ENCODE data around the gene LHFPL4. TPM values are rescaled to one million over a fixed set of nuclear protein-coding genes. Genes with fewer than 3 reads are reported as not detected.

Gene LHFPL4
- total and polyA plus RNA-seq, 2 of the 13 experiments (the other 11 are each of a cell fraction or from before 2014, with no cell fraction given), result 0.02 to 0.03 TPM

GRCh38 chr3:9514956-9515355, 38.7 kb downstream of the LHFPL4 start:
- intact Hi-C loops (cut with micrococcal nuclease; ENCODE audit: unreplicated experiment) (no loop called here), in situ Hi-C loops (cut with HindIII; ENCODE audit: extremely low pct_ligation_motif_present, low pct_unique_long_range_greater_than_20kb) (no loop called here)
- TF ChIP-seq BRCA1 (CRISPR knock-in tag; IDR thresholded peaks at IDR 0.05) (no peak), GABPA (IDR thresholded peaks at IDR 0.05; ENCODE audit: low read depth, low read length) (no peak), GABPA (CRISPR knock-in tag; IDR thresholded peaks at IDR 0.05; ENCODE audit: low read depth) (no peak), POGZ (CRISPR knock-in tag; IDR thresholded peaks at IDR 0.05) (no peak), ZNF510 (CRISPR knock-in tag; IDR thresholded peaks at IDR 0.05; ENCODE audit: low read depth) (no peak), PAXIP1 (CRISPR knock-in tag; conservative IDR thresholded peaks at IDR 0.05) (no peak), ZNF646 (CRISPR knock-in tag; IDR thresholded peaks at IDR 0.05) (no peak)

More at GRCh38 chr3:9514956-9515355, 38.7 kb downstream of the LHFPL4 start:
- DNase-seq (ENCODE audit: low spot score) (no peak), FAIRE-seq (no peak), ATAC-seq (no peak)
- no peak overlapping the region for H3K4me2 ChIP-seq (ENCODE audit: low read depth, low read length)
- no peak overlapping the region for H2AFZ ChIP-seq (ENCODE audit: low read length)
- CTCF ChIA-PET (ENCODE audit: low intra/inter-chr PET ratio, low total read pairs), result no interaction called here
- no peaks in the 10 kb centered on the region for H4K20me1 ChIP-seq (ENCODE audit: insufficient read depth, low read length)
- 0 out of 5 replicates have a peak, but pooled peaks cover 0 to under 1% of the 10 kb centered on the region in 2 experiments for H3K27me3 ChIP-seq (ENCODE audit: control insufficient read depth in 1 of 2, insufficient read depth in 2 of 2, low read length in 2 of 2)
- no TSS peak for BruUV-seq (replicated peaks)
- H3K9ac ChIP-seq (ENCODE audit: insufficient read depth, low read depth, low read length), result no peak overlapping the region
- no peak overlapping the region for H3K4me3 ChIP-seq (replicated peaks in 1 of 3; ENCODE audit: insufficient read depth in 1 of 3, low read depth in 2 of 3, low read length in 3 of 3)
- H3K79me2 ChIP-seq (ENCODE audit: insufficient read depth, low read length), result no peaks in the 10 kb centered on the region
- POLR2A ChIA-PET, result no interaction called here
- WGBS (ENCODE audit: low lambda C conversion rate), result 0% methylated on average over 2 of the region's 2 CpGs
- H3K9me3 ChIP-seq (ENCODE audit: low read length), result no peaks in the 10 kb centered on the region
- H3K27ac ChIP-seq (ENCODE audit: extremely low read length, insufficient read depth, low read length), result no peak overlapping the region
- H3K36me3 ChIP-seq (replicated peaks in 1 of 2; ENCODE audit: control insufficient read depth in 1 of 2, insufficient read depth in 2 of 2, low read length in 2 of 2), result no peaks in the 10 kb centered on the region
- no peaks in the 10 kb centered on the region for H3K4me1 ChIP-seq (ENCODE audit: insufficient read depth, low read length)

Data from HepG2 (cell line).